ENCODE measurements around the gene KCTD18.

KCTD18 gene
- total RNA-seq: 23.2 to 33.2 reads per million in 2 experiments

DNA sequence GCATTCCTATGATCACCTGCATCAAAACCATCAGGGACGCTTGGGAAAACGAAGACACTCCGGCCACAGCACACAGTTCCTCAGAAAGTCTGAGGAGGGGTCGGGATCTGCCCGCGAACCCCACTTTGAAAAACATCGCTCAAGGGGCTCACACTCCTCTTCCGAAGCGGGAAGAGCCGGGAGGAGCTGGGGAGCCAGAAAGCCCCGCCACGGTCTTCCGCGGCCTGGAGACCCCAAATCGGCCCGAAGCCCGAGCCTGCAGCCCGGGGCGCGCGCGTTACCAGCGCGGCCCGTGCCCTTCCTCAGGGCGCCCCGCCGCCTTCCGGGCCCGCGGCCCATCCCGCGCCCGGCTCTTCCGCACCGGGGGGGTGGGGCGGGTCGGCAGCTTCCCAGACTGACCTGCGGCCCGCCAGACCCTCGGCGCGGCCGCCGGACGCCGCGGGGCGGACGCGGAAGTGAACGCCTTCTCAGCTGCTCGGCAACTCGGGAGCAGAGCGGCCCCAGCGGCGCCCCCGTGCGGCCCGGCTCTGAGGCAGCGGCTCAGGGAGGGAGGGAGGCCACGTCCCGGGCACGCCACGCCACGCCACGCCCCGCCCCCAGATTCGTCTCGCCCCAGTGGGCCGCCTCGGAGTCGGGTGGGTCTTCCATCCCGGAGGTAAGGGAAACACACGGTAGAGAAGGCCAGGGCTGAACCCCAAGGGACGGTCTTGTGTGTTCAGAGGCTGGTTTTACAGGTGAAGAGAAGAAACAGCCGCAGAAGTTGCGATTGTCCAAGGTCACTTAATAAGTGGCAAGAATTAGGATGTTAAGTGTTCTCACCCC lies at the start of gene KCTD18:
Gene KCTD18, minus strand, starts transcription at position 457 of the 822 bp plus-strand sequence. CDS start 3,052 bp downstream, outside the sequence.
- DNase-seq (ENCODE audit: low read depth): peak; percentile 85

DNA sequence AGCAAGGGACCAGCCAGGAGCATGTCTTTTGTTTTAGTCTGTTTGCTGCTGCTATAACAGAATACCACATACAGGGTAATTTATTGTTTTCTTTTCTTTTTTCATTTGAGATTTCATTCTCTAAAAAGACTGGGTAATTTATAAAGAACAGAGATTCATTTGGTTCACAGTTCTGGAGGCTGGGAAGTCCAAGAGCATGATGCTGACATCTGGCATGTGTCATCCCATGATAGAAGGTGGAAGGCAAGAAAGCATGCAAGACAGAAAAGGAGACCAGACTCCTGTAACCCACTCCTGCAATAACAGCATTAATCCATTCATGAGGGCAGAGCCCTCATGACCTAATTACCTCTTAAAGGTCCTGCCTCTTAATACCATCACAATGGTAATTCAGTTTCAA lies 30.9 kb upstream of the KCTD18 start:
- DNase-seq (ENCODE audit: low read depth): no peak

DNA sequence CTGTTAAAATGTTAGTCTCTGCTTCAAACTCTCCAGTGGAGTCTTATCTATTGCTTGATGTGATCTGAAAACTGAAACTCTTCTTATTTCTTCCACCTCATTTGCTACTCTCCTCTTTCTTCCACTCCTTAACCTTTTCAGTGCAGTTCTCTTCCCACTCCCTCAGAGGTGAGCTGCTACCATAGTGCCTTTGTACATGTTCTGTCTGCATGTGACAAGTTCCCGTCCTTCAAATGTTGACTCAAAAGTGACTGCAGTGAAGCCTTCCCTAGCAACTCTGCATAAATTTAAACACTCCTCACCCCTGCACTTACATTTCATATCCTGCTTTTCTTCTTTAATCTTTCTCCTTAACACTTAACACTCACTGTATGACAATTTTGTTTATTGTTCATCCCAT lies 28.3 kb upstream of the KCTD18 start:
- no peak for DNase-seq (ENCODE audit: low read depth)

DNA sequence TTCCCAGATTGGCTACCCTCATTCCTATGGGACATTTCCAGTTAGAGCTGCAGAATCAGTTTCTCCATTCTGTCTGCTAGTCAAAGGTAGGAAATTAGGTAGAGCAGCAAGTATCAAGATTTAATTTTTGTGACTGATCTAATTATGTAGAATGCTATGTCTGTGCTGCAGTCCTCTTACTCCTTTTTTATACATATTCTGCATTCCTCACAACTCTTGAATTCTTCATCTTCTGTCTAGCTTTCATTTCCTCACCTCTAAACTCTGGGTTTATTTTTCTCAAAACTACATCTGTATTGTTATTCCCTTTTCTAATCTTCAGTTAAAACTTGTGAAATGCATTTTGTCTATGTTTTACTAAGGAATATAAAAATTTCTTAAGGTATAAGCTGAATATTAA lies 24.7 kb upstream of the KCTD18 start:
- no peak for DNase-seq (ENCODE audit: low read depth)

DNA sequence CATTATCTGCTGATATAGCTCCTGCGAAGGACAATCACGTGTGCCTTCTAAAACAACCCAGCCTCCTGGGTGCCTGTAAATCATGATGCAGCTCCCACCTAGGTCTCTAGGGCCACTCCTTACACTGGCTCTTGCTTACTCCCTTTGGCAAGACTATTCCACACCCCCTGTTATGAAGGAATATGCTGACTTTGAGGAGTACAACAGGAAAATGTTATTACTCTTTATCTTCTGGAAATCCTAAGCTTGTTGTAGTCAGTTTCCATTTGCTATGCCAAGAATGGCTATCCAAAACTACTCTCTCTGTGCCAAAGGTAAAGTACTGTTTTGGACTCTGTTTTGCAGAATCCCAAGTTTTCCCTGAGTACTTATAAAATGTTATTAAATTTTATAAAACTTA lies 23.9 kb upstream of the KCTD18 start:
- no peak for DNase-seq (ENCODE audit: low read depth)

DNA sequence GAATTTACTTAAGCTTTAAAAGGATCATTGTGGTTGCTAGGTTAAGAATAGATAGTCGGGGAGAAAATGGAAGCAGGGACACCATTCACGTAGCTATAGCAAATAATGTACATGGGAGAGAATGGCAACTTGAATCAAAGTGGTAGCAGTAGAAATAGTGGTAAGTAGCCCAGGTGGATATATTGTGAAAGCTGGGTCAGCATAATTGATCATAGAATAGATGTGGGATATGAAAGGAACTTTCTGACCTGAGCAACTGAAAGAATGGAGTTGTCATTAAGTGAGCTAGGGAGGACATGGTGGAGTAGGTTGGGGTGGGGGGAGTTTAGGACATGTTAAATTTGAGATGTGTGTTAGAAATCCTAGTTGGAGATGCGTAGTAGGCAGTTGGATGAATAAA lies 18.4 kb upstream of the KCTD18 start:
- no peak for DNase-seq (ENCODE audit: low read depth)

DNA sequence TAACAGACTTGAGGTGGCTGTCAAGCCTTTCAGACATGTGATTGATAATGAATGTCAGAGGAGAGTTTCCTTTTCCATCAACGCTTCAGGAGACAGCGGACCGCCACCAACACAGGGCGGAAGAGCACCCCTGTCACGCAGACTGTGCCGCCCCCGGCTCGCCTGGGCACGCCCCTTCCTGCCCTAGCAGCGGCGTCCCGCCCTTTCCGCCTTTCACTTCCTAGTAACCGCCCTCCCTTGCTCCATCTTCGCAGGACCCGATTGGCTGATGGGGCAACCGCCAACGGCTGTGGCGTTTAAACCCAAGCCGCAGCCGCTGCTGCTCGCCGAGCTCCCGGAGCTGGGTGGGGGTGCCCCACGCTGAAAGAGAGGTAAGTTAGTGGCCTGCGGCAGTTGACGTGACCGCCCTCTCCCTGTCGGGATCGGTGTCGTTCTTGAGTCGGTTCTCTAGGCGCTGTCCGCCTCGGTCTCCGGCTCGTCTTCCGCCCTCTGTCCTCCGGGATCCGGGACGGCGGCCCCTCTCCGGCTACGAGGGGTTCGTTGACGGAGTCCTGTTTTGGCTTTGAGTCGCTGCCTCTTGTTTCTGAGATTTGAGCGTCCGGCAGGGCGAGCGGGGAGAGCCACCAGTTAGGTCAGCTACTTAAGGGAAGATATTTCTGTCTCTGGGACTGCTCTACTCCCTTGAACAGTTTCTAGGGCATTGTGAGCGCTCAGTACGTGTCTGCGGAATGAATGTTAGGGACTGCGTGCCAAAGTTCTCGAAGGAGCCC lies 16.2 kb upstream of the KCTD18 start, which contains the start of gene SGO2:
Gene SGO2, plus strand, starts transcription at position 326 of the 770 bp plus-strand sequence. CDS start 6,769 bp downstream, outside the sequence.
- DNase-seq (ENCODE audit: low read depth): peak; percentile 92

DNA sequence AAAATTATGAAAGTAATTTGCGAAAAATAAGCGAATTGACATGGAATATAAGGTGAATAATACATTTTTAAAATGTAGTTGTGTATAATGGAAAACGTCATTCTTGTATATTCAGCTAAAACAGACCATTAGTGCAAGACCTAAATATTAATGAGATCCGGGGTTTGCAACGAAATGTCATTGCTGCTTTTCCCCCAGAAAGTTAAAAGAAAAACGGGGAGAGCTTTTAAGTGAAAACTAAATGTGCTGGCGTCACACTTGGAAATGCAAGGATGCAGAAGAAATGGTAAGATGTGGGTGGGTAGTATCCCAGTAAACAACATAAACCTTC lies 15.6 kb upstream of the KCTD18 start:
- no peak for DNase-seq (ENCODE audit: low read depth)

DNA sequence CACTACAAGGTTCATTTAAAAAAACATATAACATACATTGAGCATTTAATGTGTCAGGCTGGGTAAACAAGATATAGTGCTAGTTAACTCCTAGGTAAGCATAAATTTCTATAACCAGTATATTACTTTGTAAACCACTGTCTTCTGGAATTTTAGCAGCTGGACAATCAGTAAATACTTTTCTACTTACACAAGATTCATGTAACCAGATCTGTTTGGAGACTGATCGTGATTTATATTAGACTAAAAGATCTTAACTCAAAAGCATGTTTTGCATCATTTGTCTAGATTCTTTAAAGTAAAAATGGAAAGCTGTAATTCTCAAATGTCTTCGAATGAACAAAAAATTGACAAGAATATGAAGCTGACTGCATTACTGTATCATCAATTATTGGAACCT lies 15.2 kb upstream of the KCTD18 start:
- DNase-seq (ENCODE audit: low read depth): no peak

DNA sequence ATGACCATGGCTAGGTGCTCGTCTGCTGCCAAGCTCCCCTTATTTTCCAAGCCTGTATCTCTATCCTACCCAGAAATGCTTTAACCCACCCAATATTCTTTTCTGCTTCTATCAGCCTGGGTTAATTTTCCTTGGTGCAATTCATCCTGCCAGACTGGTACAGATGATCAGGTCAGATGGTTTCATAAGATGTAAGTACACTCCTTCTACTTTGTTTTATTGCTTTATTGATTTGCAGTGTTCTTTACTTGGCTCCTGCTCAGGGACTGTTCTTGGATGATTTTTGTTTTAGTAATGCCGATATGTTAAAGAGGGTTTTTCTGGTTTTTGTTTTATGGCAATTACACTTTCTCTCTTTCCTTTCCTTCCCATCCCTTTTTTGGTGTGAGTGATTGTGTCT lies 13.7 kb upstream of the KCTD18 start:
- DNase-seq (ENCODE audit: low read depth): no peak

DNA sequence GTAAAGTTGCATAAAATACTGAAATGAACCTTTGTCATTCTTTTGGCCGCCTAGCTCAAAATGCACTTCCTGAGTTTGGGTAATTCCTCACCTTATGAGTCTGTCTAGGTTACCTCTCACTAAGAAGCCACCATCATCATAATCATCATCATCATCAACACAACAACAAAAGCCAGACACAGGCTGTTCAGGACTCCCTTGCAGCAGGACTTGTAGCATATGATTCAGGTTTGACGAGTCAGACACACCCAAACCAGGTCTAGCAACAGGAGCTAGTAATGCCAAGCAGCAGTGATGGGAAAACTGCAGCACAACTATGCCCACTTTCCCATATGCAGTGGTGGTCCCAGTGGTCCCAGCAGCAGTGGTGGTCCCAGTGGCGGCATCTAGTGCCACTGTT lies 13.3 kb upstream of the KCTD18 start:
- DNase-seq (ENCODE audit: low read depth): no peak

DNA sequence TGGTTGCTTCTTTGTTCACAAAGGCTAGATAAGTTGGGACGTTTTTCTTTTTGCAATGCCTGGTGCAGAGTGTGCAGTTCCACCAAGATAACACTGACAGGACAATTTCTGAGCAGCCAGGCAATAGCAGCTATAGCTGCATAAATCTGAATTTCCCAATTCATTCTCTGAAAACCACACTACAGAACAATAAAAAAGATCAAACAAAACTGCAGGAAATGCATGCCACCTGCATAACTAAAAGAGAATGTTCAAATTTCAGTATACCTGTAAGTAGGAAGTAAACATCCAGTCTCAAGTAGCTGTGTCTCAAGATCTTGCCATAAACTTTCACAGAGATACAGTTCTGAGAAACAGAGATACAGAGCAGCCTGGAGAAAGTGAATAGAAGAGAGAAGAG lies 5.3 kb upstream of the KCTD18 start:
- DNase-seq (ENCODE audit: low read depth): no peak

DNA sequence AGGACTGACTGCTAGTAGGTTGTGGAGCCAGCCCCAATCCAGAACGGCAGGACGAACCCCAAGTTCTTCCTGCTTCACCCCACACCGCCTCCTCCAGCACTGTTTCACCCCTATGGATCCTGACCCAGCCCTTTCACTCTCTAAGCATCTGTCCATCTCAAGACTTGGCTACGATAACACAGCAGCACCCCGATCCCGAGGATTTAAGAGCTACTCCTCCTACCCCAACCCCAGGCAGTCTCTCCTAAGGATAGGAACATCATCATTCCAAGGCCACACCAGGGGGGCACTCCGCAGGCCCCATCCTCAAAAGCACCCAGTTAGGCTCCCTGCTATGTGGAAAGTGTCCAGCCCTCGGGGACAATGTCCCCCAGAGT lies 645 bp downstream of the KCTD18 start:
- DNase-seq (ENCODE audit: low read depth): no peak

DNA sequence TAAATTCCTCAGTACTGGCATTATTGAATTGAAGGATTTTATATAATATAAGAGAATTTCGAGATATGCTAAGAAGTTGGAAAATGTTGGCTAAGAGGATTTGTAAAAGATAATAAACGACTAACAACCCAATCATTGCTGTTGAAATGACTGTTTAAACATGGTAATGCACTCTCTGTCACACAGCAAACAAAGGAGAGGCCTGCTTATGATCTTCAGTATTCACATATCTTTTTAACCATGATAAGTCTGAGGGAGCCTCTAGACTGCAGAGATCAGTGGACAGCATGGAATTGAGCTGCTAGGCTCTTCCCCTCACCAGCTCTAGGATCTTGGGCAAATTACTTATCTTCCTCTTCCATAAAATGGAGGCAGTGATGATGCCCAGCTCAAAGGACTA lies 2.7 kb downstream of the KCTD18 start:
- DNase-seq (ENCODE audit: low read depth): no peak

DNA sequence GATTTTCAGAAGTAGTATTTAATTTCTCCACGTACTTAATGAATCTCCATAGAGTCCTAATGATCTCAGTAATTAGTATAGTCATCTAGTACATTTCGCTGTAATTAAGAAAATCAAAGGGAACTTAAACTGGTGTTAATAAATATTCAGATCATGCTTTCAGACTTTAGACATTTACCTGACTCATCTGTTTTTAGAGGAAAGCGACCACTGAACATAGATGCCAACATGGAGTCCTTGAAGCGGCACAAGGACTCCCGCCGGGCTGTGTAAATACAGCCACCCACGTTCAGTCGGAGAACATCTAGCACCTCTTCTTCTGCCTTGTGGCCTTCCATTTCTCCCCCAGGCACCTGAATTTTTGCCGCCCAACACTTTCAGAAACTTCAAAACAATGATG lies 3.2 kb downstream of the KCTD18 start:
- no peak for DNase-seq (ENCODE audit: low read depth)

DNA sequence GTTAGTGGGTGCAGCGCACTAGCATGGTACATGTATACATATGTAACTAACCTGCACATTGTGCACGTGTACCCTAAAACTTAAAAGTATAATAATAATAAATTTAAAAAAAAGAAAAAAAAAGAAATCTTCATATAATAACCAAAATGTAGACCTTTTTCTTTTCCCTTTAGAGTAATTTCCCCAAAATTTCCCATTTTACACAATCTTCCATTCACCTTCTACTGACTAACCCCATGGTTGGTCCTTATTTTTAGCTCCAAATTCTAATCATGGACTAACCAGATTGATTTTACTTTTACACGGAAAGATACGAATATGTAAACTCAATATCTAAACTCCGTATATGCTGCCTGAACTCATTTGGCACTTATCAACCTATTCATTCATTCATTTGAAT lies 7.7 kb downstream of the KCTD18 start:
- no peak for DNase-seq (ENCODE audit: low read depth)

DNA sequence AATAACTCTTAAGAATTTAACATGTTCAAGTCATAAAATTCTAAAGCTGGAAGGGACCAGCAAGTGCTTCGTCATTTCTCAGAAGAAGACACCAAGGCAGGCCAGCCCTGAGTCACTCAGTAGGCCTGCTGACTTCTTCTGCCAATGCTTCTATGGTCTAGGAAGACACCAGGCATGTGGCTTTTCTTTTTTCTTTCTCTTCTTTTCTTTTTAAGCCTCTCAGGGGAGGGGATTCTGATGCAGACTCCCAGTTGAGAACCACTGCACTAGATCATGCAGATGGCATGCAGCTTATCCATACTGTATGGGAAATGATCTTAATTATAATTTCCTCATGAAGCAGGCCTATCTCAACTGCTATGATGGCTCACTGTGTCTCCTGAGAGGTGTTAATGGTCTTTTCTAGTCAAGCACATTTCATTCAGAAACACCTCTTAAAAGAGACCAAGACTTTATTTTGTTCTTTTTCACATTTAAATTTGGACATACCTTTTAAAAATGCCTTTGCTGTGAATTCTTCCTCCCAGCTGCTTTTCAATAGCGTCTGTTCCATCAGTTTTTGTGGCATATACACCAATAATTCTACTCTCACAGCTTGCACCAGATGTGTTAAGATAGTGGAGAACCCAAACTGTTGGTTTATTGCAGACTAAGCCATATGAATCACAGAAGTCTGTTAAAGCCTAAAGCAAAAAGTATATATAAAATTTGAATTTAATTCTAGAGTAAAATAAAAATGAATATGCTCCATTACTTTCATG lies 11.3 kb downstream of the KCTD18 start:
- DNase-seq (ENCODE audit: low read depth): no peak

DNA sequence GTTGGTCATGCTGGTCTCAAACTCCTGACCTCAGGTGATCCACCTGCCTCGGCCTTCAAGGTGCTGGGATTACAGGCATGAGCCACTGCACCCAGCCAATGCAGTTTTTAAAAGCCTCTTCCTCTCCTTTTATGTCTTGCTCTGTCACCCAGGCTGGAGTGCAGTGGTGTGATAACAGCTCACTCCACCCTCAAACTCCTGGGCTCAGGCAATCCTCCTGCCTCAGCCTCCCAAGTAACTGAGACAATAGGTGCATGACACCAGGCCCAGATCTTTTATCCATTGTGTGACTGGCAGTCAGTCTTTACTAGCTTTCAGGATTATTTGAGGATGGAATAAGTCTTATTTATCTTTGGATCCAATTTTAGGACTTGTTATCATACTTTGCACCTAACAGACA lies 13.2 kb downstream of the KCTD18 start:
- DNase-seq (ENCODE audit: low read depth): no peak

DNA sequence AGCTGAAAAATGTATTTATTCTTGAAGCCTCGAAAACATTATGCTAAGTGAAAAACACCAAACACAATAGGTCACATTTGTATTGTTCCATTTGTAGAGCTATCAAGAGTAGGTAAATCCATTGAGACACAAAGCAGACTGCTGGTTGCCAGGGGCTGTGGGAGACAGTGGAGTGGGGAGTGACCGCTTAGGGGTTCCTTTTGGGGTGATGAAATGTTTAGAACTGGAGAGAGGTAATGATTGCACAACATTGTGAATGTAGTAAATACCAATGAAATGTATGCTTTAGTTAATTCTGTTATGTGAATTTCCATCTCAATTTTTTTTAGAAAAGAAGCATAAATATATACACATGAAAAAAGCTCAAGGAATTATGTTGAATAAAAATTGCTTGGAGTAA lies 15.8 kb downstream of the KCTD18 start:
- no peak for DNase-seq (ENCODE audit: low read depth)

DNA sequence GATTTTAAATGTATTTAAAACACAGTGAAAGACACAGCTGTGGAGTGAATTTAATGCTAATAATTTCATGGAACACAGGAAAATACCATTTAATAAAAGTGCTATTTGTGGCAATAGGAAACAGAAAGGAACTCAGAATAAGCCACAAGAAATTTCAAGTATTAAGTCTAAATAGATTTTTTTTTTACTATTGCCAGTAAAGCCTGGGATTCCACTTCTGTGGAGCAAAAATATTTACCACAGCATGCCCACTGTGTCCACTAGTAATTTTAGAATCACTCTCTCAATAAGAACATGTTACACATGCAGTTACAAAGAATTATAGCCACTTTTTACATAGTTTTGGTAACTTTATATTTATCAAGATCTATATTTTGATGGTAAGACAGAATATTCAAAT lies 17.2 kb downstream of the KCTD18 start:
- no peak for DNase-seq (ENCODE audit: low read depth)

DNA sequence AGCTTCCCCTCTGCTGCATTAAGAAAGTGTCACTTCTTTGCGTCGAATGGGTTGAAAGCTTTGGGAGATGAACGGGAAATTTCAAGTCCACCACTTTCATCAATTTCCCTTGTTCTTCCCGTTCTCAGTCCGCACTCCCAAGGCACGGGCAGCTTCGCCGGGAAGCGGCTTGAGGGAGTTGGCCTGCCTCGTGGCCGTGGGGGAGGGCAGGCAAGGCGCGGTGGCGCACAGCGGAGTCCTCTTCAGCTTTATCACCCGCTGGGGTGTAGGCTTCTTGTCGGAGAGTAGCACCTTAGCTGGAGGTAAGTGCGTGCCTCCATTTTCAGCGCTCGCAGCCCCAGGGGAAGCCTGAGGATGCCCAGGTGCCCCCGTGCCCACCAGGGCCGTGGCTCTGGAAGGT lies 19.9 kb downstream of the KCTD18 start:
- no peak for DNase-seq (ENCODE audit: low read depth)

DNA sequence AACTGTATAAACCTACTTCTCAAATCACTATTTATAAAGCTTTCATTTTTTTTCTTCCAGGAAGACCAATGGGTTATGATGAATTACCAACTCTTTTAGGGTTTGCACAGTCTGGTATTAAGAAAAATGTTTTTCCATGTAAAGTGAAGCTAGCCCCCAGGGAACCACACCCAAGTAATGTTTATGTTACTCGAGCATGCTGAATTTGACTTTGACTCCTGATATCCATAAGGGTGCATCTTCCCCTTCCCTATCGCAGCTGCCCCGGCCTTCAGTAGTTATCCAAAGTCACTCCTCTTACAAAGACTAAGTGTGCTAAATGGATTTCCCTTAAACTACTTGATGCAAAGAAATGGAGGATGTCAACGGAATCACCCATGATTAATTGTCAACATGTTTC lies 21.7 kb downstream of the KCTD18 start:
- no peak for DNase-seq (ENCODE audit: low read depth)

DNA sequence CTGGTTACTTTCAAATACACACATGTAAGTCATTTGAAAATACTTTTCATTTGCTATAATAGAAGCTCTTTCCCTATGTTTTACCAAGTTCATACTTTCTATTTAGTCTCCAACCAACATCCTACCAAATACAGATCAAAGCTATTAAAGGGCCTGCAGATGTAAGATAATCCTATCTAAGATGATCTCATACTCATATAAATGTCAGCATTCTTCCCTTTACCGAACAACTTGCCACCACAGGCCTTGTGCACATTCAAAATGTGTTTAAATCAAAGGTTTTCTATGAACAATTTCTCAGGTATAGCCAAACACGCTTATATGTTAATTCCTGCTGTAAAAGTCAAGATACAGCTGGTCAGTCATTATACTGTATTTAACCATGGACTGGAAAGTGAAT lies 23.3 kb downstream of the KCTD18 start:
- no peak for DNase-seq (ENCODE audit: low read depth)

Data from T follicular helper cell (primary cell).